ENCODE results near the gene C1QTNF12.

The C1QTNF12 gene

GRCh38 chr1:1213345-1214265 is 32.9 kb downstream of the C1QTNF12 start, which contains the start of gene TNFRSF4:
Gene TNFRSF4 (minus strand): TSS chr1:1214153. CDS start chr1:1214127, 26 bp downstream.
- DNase-seq (ENCODE audit: low read depth): no peak

GRCh38 chr1:1212780-1213344 is 33.7 kb downstream of the C1QTNF12 start:
- DNase-seq (ENCODE audit: low read depth): no peak

GRCh38 chr1:1211541-1212441 is 34.7 kb downstream of the C1QTNF12 start:
- DNase-seq (ENCODE audit: low read depth): no peak

- no peak for DNase-seq (ENCODE audit: low read depth)
These were observed 35.6 kb downstream of the C1QTNF12 start for GRCh38 chr1:1210726-1211540.

GRCh38 chr1:1208713-1209433 is 37.6 kb downstream of the C1QTNF12 start:
- DNase-seq (ENCODE audit: low read depth): no peak

GRCh38 chr1:1207571-1207892 is 39.0 kb downstream of the C1QTNF12 start:
- no peak for DNase-seq (ENCODE audit: low read depth)

- DNase-seq (ENCODE audit: low read depth): no peak
These were observed 39.5 kb downstream of the C1QTNF12 start for GRCh38 chr1:1206966-1207531.

- DNase-seq (ENCODE audit: low read depth): no peak
These were observed 40.1 kb downstream of the C1QTNF12 start, which contains the start of gene TNFRSF18 for GRCh38 chr1:1206376-1206965. Gene TNFRSF18 (minus strand): TSS chr1:1206592. CDS start chr1:1206571, 21 bp downstream.

GRCh38 chr1:1205769-1206375 is 40.6 kb downstream of the C1QTNF12 start:
- DNase-seq (ENCODE audit: low read depth): no peak

- DNase-seq (ENCODE audit: low read depth): no peak
These were observed 41.3 kb downstream of the C1QTNF12 start for GRCh38 chr1:1204998-1205768.

- DNase-seq (ENCODE audit: low read depth): no peak
These were observed 42.0 kb downstream of the C1QTNF12 start for GRCh38 chr1:1204425-1204920.

GRCh38 chr1:1203561-1204424 is 42.7 kb downstream of the C1QTNF12 start:
- DNase-seq (ENCODE audit: low read depth): no peak

- no peak for DNase-seq (ENCODE audit: low read depth)
These were observed 43.5 kb downstream of the C1QTNF12 start for GRCh38 chr1:1202831-1203560.

GRCh38 chr1:1200876-1201810 is 45.4 kb downstream of the C1QTNF12 start:
- DNase-seq (ENCODE audit: low read depth): peak; percentile 84

- no peak for DNase-seq (ENCODE audit: low read depth)
These were observed 46.3 kb downstream of the C1QTNF12 start for GRCh38 chr1:1199961-1200875.
